Gastrocnemius medialis (tissue), 4 donors: ENCODE results near the gene DHCR24.

Experiments used
- CTCF ChIP-seq, 5 experiments: fragments of 450-650 bp in 3 of 5; fragments of 200-600 bp in 2 of 5; sonication (generic) in 2 of 5; IDR thresholded peaks in 4 of 5; conservative IDR thresholded peaks in 1 of 5; 1 replicate in 4 of 5; 2 replicates in 1 of 5; pipeline ENCODE4 v1.5.1; 2016 to 2019; ENCODE audit warnings: antibody characterized with exemption in 5 of 5, mild to moderate bottlenecking in 3 of 5, moderate library complexity in 3 of 5
- POLR2A ChIP-seq, 2 donors: fragments of 450-650 bp; IDR thresholded peaks; one replicate each; pipeline ENCODE4 v1.6.1; 2017; ENCODE audit warnings: antibody characterized with exemption in 2 of 2, mild to moderate bottlenecking in 2 of 2, moderate library complexity in 2 of 2

- TF ChIP-seq POLR2A (IDR thresholded peaks at IDR 0.05), result no peak
- TF ChIP-seq CTCF (IDR thresholded peaks at IDR 0.05 in 4 of 5, conservative IDR thresholded peaks at IDR 0.05 in 1 of 5), result no peak
Observed at GRCh38 chr1:54834007-54834541, 52.9 kb downstream of the DHCR24 start.
